ENCODE measurements around the gene PPP1R13B. TPM values are rescaled to one million over a fixed set of nuclear protein-coding genes. Genes with fewer than 3 reads are reported as not detected.

The PPP1R13B gene
- total RNA-seq, 1 experiment from 2014 or later, result 19.0 TPM

GRCh38 chr14:103885509-103885932 lies 38.1 kb upstream of the PPP1R13B start:
- POLR2A ChIA-PET, result no interaction called here
- H3K4me1 ChIP-seq (ENCODE audit: control insufficient read depth, insufficient read depth, low read length), result peaks cover 3% of the 10 kb centered on the region
- CTCF ChIA-PET, result no interaction called here

GRCh38 chr14:103884854-103885253 lies 37.5 kb upstream of the PPP1R13B start:
- Histone ChIP-seq H3K4me1 (ENCODE audit: control insufficient read depth, insufficient read depth, low read length) (peaks cover 9% of the 10 kb centered on the region), H3K4me3 (ENCODE audit: low read depth in 2 of 2, low read length in 2 of 2) (no peak overlapping the region), H3K27me3 (ENCODE audit: control insufficient read depth, insufficient read depth, low read length) (no peaks in the 10 kb centered on the region), H3K9me3 (ENCODE audit: control insufficient read depth, insufficient read depth, low read depth, low read length) (no peaks in the 10 kb centered on the region), H3K27ac (ENCODE audit: low read length) (no peak overlapping the region), H3K36me3 (ENCODE audit: control insufficient read depth, insufficient read depth, low read length) (no peaks in the 10 kb centered on the region)
- DNase-seq (ENCODE audit: low read depth, low spot score) (no peak), ATAC-seq (no peak)
- TF ChIP-seq SIN3A (IDR thresholded peaks at IDR 0.05; ENCODE audit: borderline replicate concordance, insufficient read depth, low read depth, low read length) (no peak), TCF7L2 (IDR thresholded peaks at IDR 0.05; ENCODE audit: low read depth, low read length) (no peak), REST (IDR thresholded peaks at IDR 0.05; ENCODE audit: insufficient read depth in 1 of 2, low read depth in 2 of 2, low read length in 1 of 2) (no peak), POLR2AphosphoS5 (IDR thresholded peaks at IDR 0.05; ENCODE audit: low read depth, low read length) (no peak), CTCF (IDR thresholded peaks at IDR 0.05) (no peak)
- ChIA-PET POLR2A (no interaction called here), CTCF (interaction anchor here (0.7 kb wide), 1 partner anchor 24 kb away, joined by 3 read pairs; no protein-coding TSS in a partner anchor)
- BruUV-seq (replicated peaks), result no TSS peak
- intact Hi-C loops (cut with micrococcal nuclease; ENCODE audit: unreplicated experiment) (no loop called here), in situ Hi-C loops (cut with HindIII; ENCODE audit: low pct_unique_long_range_greater_than_20kb, low sequenced_read_pairs) (no loop called here)

More at GRCh38 chr14:103885509-103885932, 38.1 kb upstream of the PPP1R13B start:
- Histone ChIP-seq H3K27ac (ENCODE audit: low read length) (no peak overlapping the region), H3K27me3 (ENCODE audit: control insufficient read depth, insufficient read depth, low read length) (no peaks in the 10 kb centered on the region), H3K36me3 (ENCODE audit: control insufficient read depth, insufficient read depth, low read length) (no peaks in the 10 kb centered on the region), H3K9me3 (ENCODE audit: control insufficient read depth, insufficient read depth, low read depth, low read length) (no peaks in the 10 kb centered on the region), H3K4me3 (ENCODE audit: low read depth in 2 of 2, low read length in 2 of 2) (no peak overlapping the region)
- intact Hi-C loops (cut with micrococcal nuclease; ENCODE audit: unreplicated experiment) (no loop called here), in situ Hi-C loops (cut with HindIII; ENCODE audit: low pct_unique_long_range_greater_than_20kb, low sequenced_read_pairs) (no loop called here)
- ATAC-seq (no peak), DNase-seq (ENCODE audit: low read depth, low spot score) (no peak)
- no TSS peak for BruUV-seq (replicated peaks)
- TF ChIP-seq POLR2AphosphoS5 (IDR thresholded peaks at IDR 0.05; ENCODE audit: low read depth, low read length) (no peak), REST (IDR thresholded peaks at IDR 0.05; ENCODE audit: insufficient read depth in 1 of 2, low read depth in 2 of 2, low read length in 1 of 2) (no peak), CTCF (IDR thresholded peaks at IDR 0.05) (no peak), SIN3A (IDR thresholded peaks at IDR 0.05; ENCODE audit: borderline replicate concordance, insufficient read depth, low read depth, low read length) (no peak), TCF7L2 (IDR thresholded peaks at IDR 0.05; ENCODE audit: low read depth, low read length) (no peak)
